GM12872 (cell line): ENCODE data around the gene TARS1.

ENCODE experiments used
- TF ChIP-seq, protein P1 (sequence below): IDR thresholded peaks from 3 replicates; pipeline ENCODE4 v1.5.1; 2011; ENCODE audit warnings: low read depth, mild to moderate bottlenecking, low read length, moderate library complexity; ENCODE audit not compliant: insufficient read depth

The TARS1 gene

GRCh38 chr5:33430983-33431382, 9.8 kb upstream of the TARS1 start:
- TF ChIP-seq, protein P1, sequence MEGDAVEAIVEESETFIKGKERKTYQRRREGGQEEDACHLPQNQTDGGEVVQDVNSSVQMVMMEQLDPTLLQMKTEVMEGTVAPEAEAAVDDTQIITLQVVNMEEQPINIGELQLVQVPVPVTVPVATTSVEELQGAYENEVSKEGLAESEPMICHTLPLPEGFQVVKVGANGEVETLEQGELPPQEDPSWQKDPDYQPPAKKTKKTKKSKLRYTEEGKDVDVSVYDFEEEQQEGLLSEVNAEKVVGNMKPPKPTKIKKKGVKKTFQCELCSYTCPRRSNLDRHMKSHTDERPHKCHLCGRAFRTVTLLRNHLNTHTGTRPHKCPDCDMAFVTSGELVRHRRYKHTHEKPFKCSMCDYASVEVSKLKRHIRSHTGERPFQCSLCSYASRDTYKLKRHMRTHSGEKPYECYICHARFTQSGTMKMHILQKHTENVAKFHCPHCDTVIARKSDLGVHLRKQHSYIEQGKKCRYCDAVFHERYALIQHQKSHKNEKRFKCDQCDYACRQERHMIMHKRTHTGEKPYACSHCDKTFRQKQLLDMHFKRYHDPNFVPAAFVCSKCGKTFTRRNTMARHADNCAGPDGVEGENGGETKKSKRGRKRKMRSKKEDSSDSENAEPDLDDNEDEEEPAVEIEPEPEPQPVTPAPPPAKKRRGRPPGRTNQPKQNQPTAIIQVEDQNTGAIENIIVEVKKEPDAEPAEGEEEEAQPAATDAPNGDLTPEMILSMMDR = no peak

GRCh38 chr5:33432656-33433055, 8.1 kb upstream of the TARS1 start:
- TF ChIP-seq, protein P1 = no peak

DNA sequence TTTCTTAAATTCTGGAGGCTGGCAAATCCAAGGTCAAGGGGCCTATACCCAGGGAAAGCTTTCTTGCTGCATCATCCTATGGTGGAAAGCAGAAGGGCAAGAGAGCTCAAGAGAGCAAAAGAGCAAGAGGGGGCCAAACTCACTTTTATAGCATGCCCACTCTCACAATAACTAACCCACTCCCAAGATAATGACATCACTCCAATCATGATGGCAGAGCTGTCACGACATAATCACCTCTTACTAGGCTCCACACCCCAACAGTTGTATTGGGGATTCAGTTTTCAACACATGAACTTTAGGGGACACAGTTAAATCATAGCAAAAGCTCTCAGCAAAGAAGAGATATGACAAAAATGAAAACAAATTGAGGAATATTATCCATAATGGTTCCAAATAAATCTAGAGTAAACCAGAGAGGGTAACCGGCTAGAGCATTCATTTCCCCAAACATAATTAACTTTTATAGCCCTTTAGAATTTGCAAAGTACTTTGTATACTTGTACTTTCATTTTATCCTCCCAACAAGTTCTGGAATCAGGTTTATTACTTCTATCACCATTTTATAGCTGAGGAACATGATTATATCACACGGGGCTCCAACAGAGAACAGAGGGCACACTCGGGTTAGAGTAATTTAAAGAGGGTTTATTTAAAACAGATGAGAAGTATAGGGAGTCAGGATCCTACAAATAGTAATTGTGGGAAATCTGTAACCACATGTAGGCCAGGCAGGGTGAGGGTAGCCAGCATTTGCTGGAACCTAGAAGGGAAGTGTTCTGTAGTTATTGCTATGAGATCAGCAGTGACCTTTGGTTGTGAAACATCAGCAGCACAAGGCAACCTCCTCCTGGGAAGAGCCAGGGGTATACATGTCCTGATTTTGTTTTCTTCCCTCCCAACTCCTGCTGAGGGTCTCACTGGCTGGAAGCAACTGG, 7.2 kb upstream of the TARS1 start:
- TF ChIP-seq, protein P1 = no peak

- TF ChIP-seq, protein P1 = peak; percentile 81
These were observed 4.8 kb upstream of the TARS1 start for GRCh38 chr5:33435893-33436490.

DNA sequence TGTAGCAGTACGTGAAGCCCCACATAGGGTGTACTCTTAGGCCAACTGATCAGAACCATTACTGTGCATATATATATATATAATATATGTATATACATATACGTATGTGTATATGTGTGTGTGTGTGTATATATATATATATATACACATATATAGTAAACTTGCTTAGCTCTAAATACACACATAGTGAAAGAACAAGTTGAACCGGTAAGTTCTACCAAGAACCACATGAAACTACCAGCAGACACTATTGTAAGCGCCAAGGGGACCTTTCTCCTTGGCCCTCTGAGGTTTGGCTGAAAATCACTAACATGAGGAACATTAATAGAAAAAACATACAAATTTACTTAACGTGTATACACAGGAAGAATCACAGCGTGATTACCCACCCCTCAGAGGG, 1.8 kb upstream of the TARS1 start:
- TF ChIP-seq, protein P1 = no peak

- TF ChIP-seq, protein P1 = no peak
These were observed 772 bp upstream of the TARS1 start for GRCh38 chr5:33439905-33440481.
